Spinal cord (tissue), 10 donors: ENCODE measurements around the gene CHCHD10. TPM values are rescaled to one million over a fixed set of nuclear protein-coding genes. Genes with fewer than 3 reads are reported as not detected.

ENCODE experiments used
- DNase-seq, 6 donors: peaks; one replicate each; pipeline versions ENCODE4 v3.0.0 to v3.0.0-alpha.2; 2013 to 2015; ENCODE audit warnings: low spot score in 6 of 6, low read depth in 4 of 6
- H3K27ac ChIP-seq: one replicate; pipeline ENCODE4 v1.5.1; 2013; ENCODE audit warnings: low read depth, low read length, control low read depth
- H3K27me3 ChIP-seq: one replicate; pipeline ENCODE4 v1.6.1; 2013; ENCODE audit warnings: low read length; ENCODE audit not compliant: control insufficient read depth, insufficient read depth
- H3K36me3 ChIP-seq: one replicate; pipeline ENCODE4 v1.6.1; 2013; ENCODE audit warnings: low read length; ENCODE audit not compliant: control insufficient read depth, insufficient read depth
- H3K4me1 ChIP-seq: one replicate; pipeline ENCODE4 v1.6.1; 2013; ENCODE audit warnings: low read length; ENCODE audit not compliant: control insufficient read depth, insufficient read depth
- H3K4me3 ChIP-seq: one replicate; pipeline ENCODE4 v1.5.1; 2013; ENCODE audit warnings: low read depth, low read length, control low read depth
- H3K9me3 ChIP-seq: one replicate; pipeline ENCODE4 v1.6.1; 2013; ENCODE audit warnings: low read length; ENCODE audit not compliant: control insufficient read depth, insufficient read depth
- WGBS: methylation state at CpG from one replicate; pipeline ENCODE4 v1.1.5; 2013; ENCODE audit warnings: missing lambda C conversion rate; ENCODE audit not compliant: insufficient coverage; 5-methylcytosine and 5-hydroxymethylcytosine counted together
- polyA plus RNA-seq, 2 donors: library from polyadenylated mRNA; unstranded; fragments of 120-200 nt; gene quantifications; one replicate each; pipeline ENCODE4 v1.2.1, GENCODE V29; 2013; ENCODE audit not compliant: insufficient read length in 2 of 2
- total RNA-seq, 2 donors: library from RNA; depleted of rRNA in 1 of 2; stranded (reverse); fragments of 120-200 nt in 1 of 2; fragments of >200 nt in 1 of 2; gene quantifications; one replicate each; pipeline versions ENCODE4 v1.2.3 to v1.2.4, GENCODE V29; 2013 to 2014
- donor health status: healthy.

The CHCHD10 gene
- total and polyA plus RNA-seq, 4 donors: 10.6 to 97.3 (median 65.9) TPM

DNA sequence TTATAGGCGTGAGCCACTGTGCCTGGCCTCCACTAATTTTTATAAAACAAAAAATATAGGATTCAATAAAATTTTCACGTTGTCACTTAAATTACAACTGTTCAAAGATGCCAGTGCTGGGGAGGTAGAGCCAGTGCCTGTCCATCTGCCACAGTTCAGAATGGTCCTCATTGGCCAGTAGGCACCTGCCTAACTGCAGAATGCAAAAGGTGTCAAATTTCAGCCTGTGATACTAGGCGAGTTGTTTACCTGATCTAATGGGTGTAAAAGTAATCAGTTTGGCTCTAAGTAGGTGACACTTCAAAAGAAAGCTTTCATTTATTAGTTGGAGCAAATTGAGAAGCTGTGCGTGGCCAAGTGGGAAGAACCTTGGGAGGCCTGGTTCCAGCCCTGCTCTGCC, 21.3 kb upstream of the CHCHD10 start:
- Histone ChIP-seq H3K36me3 (peaks cover 30% of the 10 kb centered on the region), H3K27me3 (no peaks in the 10 kb centered on the region), H3K4me3 (no peak overlapping the region), H3K27ac (peak overlapping the region; percentile 11), H3K4me1 (peaks cover 41% of the 10 kb centered on the region), H3K9me3 (no peaks in the 10 kb centered on the region)
- 77% methylated on average over 2 of the region's 4 CpGs for WGBS
- no peak for DNase-seq

DNA sequence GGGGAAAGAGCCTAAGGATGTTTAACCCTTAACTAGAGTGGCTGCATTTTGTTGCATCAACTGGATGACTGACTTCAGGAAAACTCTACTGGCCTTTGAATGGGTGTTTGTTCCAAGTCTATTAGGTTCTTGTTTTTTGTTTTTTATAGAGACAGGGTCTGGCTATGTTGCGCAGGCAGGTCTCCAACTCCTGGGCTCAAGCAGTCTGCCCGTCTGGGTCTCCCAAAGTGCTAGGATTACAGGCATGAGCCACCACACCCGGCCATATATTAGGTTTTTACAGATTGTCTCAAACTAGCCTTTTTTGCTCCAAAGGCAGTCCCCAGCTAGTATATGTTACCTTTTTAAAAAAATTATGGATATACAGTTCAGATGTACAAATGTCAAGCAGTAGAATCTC, 20.1 kb upstream of the CHCHD10 start:
- Histone ChIP-seq H3K27me3 (no peaks in the 10 kb centered on the region), H3K27ac (no peak overlapping the region), H3K9me3 (no peaks in the 10 kb centered on the region), H3K4me1 (peaks cover 41% of the 10 kb centered on the region), H3K4me3 (peak overlapping the region; percentile 80), H3K36me3 (peaks cover 28% of the 10 kb centered on the region)
- no peak for DNase-seq
- 32% methylated on average over 3 of the region's 3 CpGs for WGBS

DNA sequence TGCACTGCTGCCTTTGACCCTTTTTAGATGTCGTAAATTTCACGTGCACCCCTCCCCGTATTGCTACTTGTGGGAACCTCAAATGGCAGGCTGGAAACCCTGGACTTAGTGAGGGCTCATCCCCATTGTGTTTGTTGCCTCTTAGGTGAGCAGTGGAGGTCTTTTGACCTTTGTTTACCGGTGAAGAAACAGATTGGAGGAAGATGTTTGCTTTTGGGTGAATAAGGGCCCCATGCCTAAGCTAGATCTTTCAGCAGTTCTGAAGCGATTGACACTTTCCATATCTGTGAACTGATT, 19.8 kb upstream of the CHCHD10 start:
- Histone ChIP-seq H3K27ac (peak overlapping the region; percentile 75), H3K9me3 (no peaks in the 10 kb centered on the region), H3K4me1 (peaks cover 41% of the 10 kb centered on the region), H3K36me3 (peaks cover 24% of the 10 kb centered on the region), H3K27me3 (no peaks in the 10 kb centered on the region), H3K4me3 (peak overlapping the region; percentile 80)
- DNase-seq: no peak
- 4% methylated on average over 5 of the region's 5 CpGs for WGBS

DNA sequence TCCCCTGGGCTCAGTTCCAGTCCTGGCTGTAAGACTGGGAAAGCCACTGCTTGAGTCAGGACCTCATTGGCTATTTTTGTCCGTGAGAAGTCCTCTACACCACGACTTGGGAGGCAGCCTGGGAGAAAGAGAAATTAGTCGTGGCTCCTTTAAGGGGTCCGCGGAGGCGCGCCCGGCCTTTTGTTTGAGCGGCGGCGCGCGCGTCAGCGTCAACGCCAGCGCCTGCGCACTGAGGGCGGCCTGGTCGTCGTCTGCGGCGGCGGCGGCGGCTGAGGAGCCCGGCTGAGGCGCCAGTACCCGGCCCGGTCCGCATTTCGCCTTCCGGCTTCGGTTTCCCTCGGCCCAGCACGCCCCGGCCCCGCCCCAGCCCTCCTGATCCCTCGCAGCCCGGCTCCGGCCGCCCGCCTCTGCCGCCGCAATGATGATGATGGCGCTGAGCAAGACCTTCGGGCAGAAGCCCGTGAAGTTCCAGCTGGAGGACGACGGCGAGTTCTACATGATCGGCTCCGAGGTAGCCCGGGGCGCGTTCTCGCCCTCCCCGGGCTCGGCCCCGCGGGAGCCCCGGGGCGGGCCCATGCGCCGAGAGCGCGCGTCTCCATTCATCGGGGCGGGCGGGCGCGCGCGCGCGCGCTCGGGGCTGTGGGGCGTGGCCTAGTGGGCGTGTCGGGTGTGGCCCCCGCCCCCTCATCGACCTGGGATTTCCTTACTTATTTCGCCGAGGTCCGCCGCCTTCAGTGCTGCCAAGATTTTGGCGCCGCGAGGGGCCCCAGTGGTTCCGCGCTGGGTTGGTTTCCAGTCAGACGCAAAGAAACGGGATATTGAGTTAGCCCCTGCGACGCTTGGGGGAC, 19.2 kb upstream of the CHCHD10 start, which contains the start of gene SMARCB1:
TSS of gene SMARCB1 (plus strand) at position 215 of the 848 bp plus-strand sequence. CDS start at position 419, 204 bp downstream.
- H3K27ac ChIP-seq: peak within 1 kb of the TSS; percentile 93
- no peaks in the 10 kb centered on the region for H3K27me3 ChIP-seq
- DNase-seq: peak; percentile 72 to 97 (median 83)
- H3K4me1 ChIP-seq: peaks cover 44% of the 10 kb centered on the region
- H3K4me3 ChIP-seq: peak within 1 kb of the TSS; percentile 80
- under 1% methylated on average over 97 of the region's 97 CpGs for WGBS
- no peaks in the 10 kb centered on the region for H3K9me3 ChIP-seq
- H3K36me3 ChIP-seq: peaks cover 24% of the 10 kb centered on the region

DNA sequence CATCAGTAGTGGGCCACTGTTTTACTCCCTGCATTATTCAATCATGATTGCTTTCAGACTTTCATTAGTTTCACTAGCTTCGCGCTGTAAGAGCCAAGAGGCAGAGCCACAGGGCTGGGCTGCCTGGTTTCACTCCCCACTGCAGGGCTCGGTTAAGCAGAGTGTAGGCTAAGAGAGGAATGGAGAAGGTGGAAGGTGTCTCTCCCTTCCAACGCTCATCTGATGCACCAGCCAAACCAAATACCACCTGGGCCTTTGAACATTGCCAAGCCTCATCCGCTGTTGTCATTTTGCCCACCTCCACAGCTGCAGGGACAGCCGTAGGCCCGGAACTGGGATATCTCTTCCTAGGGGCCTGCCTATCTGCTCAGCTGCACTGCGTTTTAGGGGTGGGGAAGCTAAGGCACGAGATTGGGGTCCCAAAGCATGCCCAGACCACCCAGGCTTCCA, 18.5 kb upstream of the CHCHD10 start:
- H3K27me3 ChIP-seq: no peaks in the 10 kb centered on the region
- WGBS: 46% methylated on average over 4 of the region's 9 CpGs
- peak overlapping the region; percentile 80 for H3K4me3 ChIP-seq
- no peaks in the 10 kb centered on the region for H3K9me3 ChIP-seq
- peaks cover 18% of the 10 kb centered on the region for H3K36me3 ChIP-seq
- no peak for DNase-seq
- peak overlapping the region; percentile 93 for H3K27ac ChIP-seq
- peaks cover 48% of the 10 kb centered on the region for H3K4me1 ChIP-seq

DNA sequence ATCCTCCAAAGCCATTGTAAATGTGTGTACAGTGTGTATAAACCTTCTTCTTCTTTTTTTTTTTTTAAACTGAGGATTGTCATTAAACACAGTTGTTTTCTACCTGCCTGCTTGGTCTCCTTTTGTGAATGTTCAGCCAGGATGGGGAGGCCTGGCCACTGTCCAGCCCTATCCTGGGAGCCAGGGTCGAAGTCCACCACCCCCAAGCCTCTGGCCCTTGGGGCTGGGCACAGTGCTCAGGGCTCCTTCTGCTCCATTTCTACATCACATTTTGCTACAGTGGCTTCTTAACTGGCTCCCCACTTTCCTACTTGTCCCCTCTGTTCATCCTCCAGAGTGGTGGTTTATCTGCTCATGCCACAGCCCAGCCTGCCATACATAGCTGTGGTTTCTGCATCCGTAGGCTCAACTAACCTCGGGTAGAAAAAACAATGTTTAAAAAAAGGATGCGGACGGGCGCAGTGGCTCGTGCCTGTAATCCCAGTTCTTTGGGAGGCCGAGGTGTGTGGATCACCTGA, 16.5 kb upstream of the CHCHD10 start:
- H3K36me3 ChIP-seq: peaks cover 33% of the 10 kb centered on the region
- no peaks in the 10 kb centered on the region for H3K9me3 ChIP-seq
- DNase-seq: no peak
- H3K27me3 ChIP-seq: no peaks in the 10 kb centered on the region
- 79% methylated on average over 3 of the region's 8 CpGs for WGBS
- no peak overlapping the region for H3K27ac ChIP-seq
- no peak overlapping the region for H3K4me3 ChIP-seq
- peaks cover 50% of the 10 kb centered on the region for H3K4me1 ChIP-seq

DNA sequence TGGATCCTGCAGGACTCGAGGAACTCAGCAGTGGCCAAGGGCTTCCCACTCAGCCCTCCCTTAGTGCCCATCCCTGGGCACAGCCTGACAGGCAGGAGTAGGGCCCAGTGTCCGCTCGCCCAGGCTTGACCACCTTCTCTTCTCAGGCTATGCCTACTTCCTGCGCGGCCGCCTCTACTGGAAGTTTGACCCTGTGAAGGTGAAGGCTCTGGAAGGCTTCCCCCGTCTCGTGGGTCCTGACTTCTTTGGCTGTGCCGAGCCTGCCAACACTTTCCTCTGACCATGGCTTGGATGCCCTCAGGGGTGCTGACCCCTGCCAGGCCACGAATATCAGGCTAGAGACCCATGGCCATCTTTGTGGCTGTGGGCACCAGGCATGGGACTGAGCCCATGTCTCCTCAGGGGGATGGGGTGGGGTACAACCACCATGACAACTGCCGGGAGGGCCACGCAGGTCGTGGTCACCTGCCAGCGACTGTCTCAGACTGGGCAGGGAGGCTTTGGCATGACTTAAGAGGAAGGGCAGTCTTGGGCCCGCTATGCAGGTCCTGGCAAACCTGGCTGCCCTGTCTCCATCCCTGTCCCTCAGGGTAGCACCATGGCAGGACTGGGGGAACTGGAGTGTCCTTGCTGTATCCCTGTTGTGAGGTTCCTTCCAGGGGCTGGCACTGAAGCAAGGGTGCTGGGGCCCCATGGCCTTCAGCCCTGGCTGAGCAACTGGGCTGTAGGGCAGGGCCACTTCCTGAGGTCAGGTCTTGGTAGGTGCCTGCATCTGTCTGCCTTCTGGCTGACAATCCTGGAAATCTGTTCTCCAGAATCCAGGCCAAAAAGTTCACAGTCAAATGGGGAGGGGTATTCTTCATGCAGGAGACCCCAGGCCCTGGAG, 15.7 kb upstream of the CHCHD10 start:
- peaks cover 42% of the 10 kb centered on the region for H3K4me1 ChIP-seq
- H3K27ac ChIP-seq: no peak overlapping the region
- DNase-seq: no peak
- H3K9me3 ChIP-seq: no peaks in the 10 kb centered on the region
- H3K4me3 ChIP-seq: no peak overlapping the region
- no peaks in the 10 kb centered on the region for H3K27me3 ChIP-seq
- WGBS: 88% methylated on average over 15 of the region's 15 CpGs
- peaks cover 33% of the 10 kb centered on the region for H3K36me3 ChIP-seq

DNA sequence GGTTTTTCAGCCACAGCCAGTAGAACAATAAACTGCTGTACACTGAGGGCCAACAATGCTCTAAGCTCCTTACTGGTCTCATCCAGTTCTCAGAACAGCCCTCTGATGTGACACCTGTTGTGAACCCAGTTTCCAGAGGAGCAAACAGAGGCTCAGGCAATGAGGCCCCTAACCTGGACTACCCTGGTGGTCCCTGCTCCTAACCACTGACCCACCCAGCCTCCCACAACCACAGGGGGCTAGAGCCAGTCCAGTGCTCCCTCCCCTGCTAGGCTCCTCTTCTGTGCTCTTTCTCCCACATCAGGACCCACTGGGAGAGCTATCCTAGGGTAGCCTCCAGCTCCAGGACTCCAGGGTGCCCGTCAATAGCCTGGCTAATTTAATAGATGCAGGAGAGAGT, 14.9 kb upstream of the CHCHD10 start:
- DNase-seq: no peak
- Histone ChIP-seq H3K4me1 (peaks cover 35% of the 10 kb centered on the region), H3K27ac (no peak overlapping the region), H3K9me3 (no peaks in the 10 kb centered on the region), H3K27me3 (no peaks in the 10 kb centered on the region), H3K36me3 (peaks cover 33% of the 10 kb centered on the region), H3K4me3 (no peak overlapping the region)
- 85% methylated on average over 1 of the region's 1 CpG for WGBS

DNA sequence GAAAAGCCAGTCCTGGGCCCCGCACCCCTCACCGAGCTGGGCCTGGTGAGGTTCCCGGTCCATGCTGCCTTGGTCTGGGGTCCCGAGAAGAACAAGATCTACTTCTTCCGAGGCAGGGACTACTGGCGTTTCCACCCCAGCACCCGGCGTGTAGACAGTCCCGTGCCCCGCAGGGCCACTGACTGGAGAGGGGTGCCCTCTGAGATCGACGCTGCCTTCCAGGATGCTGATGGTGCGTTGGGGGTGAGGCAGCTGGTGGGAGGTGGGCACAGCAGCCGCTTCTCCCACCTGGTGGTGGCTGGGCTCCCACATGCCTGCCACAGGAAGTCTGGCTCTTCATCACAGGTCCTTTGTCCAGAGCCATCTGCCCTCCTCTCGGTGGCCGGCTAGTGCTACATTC, 14.5 kb upstream of the CHCHD10 start:
- WGBS: 89% methylated on average over 16 of the region's 16 CpGs
- Histone ChIP-seq H3K4me3 (no peak overlapping the region), H3K4me1 (peaks cover 35% of the 10 kb centered on the region), H3K9me3 (no peaks in the 10 kb centered on the region), H3K36me3 (peaks cover 33% of the 10 kb centered on the region), H3K27me3 (no peaks in the 10 kb centered on the region), H3K27ac (no peak overlapping the region)
- no peak for DNase-seq
